NCI-H2227 treated with DMSO at 0.1 percent for 48 hours (cell line): ENCODE results near the gene PRPF6.

Source experiments
- DNase-seq: peaks from one replicate; lab custom pipeline; 2025; lab: John Stamatoyannopoulos, UW

Gene PRPF6

DNA sequence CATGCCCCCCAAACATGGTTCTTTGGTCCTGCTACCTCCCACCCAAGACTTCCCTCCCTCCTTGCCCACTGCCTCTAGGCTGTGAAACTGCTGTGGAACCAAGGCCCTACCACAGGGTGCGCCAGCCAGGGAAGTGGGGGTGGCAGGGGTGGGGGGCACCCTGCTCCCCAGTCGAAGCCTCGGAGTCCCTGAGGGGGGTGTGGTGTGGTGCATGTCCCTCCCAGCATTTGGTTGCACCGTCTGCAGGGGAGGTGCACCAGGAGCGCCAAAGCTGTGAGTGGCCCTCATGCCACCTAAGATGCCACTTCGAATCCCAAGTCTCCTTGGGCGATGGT lies 96.6 kb downstream of the PRPF6 start:
- no peak for DNase-seq

DNA sequence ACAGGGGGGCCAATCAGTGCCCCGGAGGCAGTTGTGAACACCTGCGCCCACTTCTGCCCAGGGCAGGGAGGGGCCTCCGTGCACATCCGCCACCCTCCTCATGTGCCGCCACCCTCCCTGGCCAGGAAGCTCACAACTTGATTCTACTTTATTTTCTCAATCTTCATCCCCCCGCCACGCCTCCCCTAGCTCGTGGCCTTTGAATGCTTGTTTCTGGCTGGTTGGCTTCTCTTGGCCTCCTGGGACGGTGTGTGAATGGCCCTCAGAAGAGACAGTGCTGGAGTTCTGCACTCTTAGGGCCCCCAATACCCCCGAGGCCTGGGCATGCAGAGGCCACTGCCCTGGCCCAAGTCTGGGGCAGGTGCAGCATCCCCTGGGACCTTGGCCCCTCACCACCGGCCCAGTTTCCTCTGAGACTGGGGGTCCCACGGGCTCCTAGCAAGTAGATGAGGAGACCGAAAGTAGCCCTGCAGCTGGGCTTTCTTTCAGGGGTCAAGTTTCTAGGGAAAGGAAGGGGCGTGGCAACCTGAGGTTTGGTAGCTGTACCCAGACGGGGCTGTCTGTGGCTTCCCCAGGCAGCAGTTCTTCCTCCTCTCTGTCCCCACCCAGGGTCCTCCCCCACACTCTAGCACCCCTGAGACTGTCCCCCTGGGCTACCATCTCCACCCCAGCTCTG lies 97.1 kb downstream of the PRPF6 start:
- DNase-seq: no peak

DNA sequence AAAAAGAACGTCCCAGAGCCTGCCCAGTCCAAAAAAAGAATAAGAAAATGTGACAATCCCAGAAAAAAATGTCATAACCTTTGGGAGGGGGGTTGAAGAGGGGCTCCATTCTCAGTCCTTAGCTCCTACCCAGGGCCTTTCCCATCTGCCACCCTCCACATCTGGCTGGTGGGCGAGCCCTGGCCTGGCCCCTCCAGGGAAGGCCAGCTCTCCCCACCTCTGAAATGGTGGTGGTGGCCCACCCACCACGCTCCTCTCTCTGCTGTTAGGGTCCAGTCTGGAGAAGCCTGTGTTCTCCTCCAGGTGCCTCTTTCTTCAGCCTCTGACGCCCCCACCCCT lies 98.0 kb downstream of the PRPF6 start:
- DNase-seq: no peak

DNA sequence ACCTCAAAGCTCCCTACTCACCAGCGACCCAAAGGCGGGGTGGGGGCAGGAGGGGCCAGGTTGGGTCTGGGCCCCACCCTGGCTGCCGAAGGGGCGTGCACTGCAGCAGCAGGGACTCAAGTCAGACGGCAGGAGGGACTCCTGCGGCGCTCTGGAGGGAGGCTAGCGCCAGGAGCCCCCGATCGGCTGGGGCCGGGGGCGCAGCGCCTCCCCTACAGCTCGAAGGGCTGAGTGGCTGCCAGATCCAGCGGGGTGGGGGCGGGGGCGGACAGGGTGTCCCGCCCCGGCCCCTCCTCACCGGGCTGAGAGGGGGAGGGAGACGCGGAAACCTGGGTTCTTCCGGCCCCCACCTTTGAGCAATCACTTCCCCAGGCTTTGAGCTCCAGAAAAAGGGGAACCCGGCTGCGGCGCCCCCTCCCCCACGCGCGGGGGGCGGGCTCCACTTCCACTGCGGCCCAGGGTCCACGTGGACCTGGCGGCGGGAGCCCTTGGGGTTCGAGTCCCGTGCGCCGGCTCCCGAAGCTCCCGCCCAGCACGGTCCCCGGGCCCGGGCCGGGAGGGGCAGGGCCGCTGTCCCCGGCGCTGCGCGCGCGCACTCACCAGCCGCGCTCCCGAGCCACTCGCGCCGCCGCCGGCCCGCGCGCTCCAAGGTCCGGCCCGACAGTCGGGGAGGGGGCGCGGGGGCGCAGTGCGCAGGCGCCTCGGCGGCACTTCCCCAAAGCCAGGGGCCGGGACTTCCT lies 98.5 kb downstream of the PRPF6 start, which contains the start of gene RGS19:
RGS19 (minus strand) TSS at position 246 of the 740 bp plus-strand sequence. CDS start 2,632 bp downstream, outside the sequence.
- peak; percentile 69 for DNase-seq

DNA sequence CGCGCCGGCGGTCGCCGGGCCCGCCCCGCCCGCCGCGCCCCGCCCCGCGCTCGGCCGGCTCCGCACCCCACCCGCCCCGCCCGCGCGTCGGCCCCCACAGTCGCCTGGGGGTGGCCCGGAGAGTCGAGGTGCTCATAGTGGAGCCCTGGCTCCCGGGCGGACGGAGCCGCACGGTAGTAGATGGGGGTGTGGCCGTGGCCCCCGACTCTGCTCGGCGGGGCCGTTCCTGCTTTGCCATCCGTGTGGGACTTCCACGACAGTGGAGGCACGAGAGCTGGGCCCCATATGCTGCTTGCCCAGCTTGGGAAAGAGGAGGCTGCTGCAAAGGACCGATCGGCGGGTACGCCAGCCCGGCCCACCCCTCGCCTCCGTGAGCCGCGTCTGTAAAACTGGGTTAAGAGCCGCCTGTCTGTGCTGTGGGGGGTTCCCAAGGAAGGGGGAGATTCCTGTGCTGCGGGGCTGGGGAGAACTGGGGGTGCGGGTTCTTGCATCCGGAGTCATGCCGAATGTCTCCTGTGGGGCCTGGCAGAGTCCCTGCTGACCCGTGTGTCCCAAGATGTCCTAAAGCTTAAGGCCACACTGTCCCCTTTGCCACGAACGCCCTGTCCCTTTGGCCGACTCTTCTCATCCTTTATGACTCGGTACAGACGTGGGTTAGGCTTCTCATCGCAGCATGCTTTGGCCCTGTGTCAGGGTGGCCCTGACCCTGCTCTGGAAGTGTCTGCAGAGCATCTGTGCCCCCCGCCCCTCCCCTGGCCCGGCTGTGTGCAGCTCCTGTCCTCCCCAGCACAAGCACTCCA lies 99.3 kb downstream of the PRPF6 start, which contains the start of gene OPRL1:
OPRL1 (plus strand) TSS at position 70 of the 800 bp plus-strand sequence. CDS start 12,639 bp downstream, outside the sequence.
- no peak for DNase-seq

DNA sequence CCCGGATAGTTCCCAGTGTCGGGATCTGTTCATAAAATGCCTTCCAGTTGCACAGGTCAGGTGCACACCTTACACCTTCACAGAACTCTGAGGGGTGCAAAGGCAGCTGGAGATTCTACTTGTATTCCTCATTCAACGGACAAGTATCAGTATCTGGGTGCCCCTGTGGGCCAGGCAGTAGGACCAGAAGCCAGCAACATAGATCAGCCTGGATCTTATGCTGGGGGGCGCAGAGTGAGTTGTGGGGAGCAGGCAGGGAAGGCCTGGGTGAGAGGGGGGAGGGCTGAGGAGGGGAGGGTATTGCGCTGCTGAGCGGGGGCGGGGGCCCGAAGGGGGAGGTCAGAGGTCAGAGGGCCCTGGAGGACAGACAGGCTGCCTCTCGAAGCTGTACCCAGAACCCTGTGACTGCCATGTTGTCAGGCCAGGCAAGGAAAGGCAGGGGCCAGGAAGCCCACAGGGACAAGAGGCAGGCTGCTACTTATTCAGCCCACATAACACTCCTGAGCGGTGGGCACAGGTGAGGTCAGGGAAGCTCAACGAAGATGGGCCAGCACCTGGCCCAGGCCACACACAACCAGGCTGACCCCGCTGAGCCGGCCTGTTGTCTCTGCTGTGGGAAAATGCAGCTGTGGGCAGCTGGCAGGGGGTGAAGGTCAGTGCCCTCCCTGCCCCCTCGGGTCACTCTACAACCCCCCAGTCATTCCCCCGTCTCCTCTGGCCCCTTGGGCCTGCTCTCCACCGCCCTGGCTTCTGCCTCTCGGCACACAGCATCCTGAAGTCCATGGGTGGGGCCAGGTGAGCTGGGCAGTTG lies 100.1 kb downstream of the PRPF6 start:
- DNase-seq: no peak

DNA sequence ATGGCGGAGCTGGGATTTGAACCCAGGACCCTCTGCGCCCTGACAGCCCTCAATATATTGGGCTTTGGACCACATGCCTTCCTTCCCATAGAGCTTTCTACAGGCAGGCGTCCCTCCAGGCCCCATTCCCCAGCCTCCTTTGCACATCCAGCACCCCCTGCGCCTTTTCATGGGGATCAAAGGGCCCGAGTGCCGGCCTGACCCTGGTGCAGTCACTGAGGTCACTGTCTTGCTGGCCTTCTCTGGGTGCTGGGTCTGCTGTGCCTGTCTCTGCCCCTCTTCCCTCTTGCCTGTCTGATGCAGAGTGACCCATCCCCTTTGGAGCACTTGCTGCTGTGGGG lies 100.7 kb downstream of the PRPF6 start:
- DNase-seq: no peak

DNA sequence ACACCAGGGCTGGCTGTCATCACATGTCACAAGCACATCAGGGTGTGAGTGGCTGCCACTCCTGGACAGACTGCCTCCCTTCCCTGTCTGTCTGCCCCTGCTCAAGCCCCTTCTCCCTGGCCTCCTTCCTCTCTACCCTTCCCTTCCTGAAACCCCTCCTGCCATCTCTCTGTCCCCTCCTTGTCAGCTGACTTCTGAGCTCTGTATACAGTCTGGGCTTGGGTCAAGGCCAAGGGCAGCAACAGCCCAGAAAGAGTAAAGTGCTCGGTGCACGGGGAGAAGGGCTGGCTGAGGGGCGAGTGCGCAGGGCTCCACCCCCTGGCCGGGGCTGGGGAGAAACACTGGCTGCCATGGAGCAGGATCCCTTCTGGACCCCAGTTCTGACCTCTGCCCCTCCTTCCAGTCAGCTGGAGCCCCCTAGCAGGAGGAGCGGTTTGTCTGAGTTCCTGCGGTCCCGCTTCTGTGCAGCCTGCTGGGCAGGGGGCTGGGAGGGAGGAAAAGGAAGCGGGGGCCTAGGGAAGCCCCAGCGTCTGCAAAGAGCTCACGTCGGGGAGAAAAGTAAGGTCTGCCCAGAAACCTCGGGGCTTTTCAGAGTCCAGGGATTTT lies 101.3 kb downstream of the PRPF6 start:
- DNase-seq: no peak
